Esophagus squamous epithelium (tissue), 4 donors: Measurements from ENCODE around the gene NEK4.

Source experiments
- CTCF ChIP-seq, 6 experiments: fragments of 450-650 bp in 4 of 6; fragments of 200-600 bp in 2 of 6; sonication (generic) in 2 of 6; IDR thresholded peaks; one replicate each; pipeline ENCODE4 v1.5.1; 2016 to 2019; ENCODE audit warnings: antibody characterized with exemption in 6 of 6, mild to moderate bottlenecking in 4 of 6, moderate library complexity in 4 of 6
- POLR2A ChIP-seq, 4 donors: fragments of 450-650 bp; IDR thresholded peaks; one replicate each; pipeline ENCODE4 v1.6.1; 2017; ENCODE audit warnings: antibody characterized with exemption in 4 of 4, mild to moderate bottlenecking in 4 of 4, moderate library complexity in 3 of 4

- no peak for TF ChIP-seq POLR2A (IDR thresholded peaks at IDR 0.05)
- TF ChIP-seq CTCF (IDR thresholded peaks at IDR 0.05): no peak
Measured at GRCh38 chr3:52696830-52697631, 73.7 kb downstream of the NEK4 start.
